HG02763 (cell line): ENCODE results near the gene FNDC3B.
"Not testable (repeated sequence)": the region's sequence is repeated elsewhere in the genome, so short reads cannot be mapped to it uniquely, and the experiment has no call there.

ENCODE experiments used
- ATAC-seq: cut with Tn5 transposase; IDR thresholded peaks from one replicate; pipeline ENCODE4 v1.9.1; 2021; ENCODE audit warnings: mild to moderate bottlenecking, moderate library complexity; ENCODE audit not compliant: unreplicated experiment

The FNDC3B gene

DNA sequence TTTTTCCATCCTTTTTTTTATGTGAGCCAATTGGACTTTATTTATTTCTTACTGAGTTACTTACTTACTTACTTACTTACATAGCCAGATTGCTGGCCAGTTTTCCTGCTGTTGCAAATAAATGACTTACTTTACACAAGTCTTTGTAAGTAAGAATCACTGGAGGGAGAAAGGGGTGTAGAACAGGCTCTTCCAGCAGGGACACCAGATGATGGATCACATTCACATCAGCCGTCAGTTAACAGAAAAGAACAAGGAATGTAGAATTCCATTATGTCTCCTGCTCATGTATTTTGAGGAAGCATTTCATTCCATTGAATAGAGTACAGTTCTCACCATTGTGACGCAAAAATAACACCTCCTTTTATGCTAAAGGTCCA is 188.6 kb downstream of the FNDC3B start:
- no peak for ATAC-seq

DNA sequence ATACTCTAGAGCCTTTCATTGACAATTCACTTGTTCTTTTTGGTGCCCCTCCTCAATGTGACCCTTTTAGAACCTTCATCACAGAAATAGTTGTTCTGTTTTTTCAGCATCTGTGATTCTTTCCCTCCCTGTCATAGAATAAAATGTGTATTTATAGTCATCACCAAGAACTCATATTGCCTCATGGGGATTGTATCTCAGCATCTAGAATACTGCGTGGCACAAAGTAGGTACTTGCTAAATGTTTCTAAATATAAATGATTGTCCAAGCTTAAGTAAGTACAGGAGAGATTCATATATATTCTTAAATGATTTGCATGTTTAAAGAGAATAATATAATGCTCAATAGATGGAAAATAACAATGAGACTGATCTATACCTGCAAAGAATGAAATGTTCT is 190.1 kb downstream of the FNDC3B start:
- no peak for ATAC-seq

DNA sequence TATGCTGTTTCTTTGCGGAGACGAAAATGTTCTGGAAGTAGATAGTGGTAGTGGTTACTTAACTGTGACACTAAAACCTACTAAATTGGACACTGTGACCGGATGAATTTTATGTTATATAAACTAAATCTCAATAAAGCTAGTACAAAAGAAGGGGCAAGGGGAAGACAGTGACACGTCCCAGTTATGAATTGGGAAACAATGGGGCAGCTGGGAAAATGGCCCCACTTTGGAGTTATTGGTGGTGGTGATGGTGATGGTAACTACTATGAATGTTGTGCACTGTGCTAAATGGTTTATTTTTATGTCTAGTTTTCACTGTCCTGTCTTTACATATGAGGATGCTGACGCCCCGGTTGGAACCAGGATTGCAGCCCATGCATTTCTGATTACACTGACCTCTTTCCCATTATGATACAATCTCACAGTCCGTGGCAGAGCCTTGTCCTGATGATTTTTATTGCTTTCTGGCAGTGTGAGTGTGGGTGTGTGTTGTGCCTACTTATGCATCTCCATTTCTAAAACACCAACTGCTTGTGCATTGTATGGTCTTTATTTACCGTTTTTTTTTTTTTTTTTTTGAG is 192.0 kb downstream of the FNDC3B start:
- no peak for ATAC-seq

DNA sequence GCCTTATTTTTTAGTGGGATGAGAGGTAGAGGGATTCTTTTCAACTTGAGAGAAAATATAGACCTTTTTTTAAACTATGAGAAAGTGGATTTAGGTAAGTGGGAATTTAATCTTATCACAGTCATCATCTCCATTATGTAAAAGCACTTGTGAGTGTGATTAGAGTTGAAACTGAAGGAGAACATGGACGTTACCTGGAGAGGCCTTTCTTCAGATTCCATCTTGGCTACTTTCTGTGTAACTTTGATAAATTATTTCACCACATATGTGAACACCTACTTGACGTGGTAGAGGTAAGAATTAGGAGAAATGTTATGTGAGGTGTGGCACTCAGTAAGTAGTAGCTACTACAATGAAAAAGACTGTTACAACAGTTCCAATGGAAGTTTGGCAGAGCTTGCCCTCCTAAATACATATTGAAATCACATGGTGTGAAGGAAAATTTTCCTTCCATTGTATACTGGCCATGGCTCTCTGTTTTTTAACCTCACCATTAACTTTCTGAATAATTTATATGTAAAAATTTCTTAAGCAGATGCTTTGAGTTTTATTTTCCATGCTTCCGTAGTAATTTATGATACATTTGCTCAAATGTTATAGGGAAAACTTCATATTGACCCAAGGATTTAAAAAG is 193.3 kb downstream of the FNDC3B start:
- no peak for ATAC-seq

DNA sequence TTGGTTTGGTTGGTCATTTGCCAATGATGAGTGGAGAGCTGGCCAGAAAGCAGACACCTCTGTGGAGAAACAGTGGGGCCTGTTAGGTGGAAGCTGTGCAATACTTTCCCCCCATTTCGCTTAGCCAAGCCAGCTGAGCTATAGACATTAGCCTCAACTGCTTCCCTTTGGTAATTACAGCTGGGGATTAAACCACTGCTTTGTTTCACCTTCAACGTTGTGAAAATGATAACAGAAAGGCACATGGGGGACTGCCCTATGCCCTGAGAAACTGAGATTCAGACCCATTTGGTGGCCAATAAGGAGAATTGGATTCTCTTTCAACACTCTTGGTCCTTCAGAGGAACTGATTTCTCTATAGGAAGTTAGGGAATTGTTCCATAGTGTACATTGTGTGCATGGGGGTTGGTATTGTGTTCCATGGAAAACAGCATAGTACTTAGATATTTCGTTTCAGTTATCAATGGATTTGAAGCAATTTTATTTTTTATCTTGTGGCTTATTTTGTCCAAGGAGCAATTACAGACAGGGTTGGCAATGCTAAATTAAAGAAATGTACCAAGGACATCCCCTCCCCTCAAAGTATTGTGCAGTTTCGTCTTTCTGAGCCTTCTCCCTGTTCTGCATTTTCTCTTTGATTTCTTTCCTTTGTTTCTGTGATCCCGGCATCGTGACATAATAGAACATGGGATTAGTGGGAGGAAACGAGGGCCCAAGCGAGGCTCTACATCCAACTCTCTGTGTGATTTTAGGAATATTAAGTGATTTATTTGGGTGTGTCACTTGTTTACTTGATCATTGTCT is 194.3 kb downstream of the FNDC3B start:
- ATAC-seq, result no peak

DNA sequence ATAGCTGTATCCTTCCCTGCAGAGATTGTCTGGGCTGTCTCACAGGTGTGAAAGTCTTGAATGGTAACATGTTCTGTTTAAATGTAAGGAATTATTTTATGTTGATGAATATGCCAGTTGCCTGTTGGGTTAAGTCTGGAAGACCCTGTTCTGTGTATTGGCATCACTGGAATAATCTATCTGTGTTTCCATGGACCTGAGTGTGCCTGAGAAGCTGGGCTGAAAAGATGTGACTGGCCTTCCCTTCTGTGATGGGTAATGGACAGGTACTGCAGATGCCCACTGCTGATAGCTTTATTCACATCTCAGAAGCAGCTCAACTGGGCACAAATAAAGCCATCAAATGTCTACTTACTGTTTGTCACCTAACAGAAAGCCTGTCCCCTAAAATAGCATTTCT is 196.3 kb downstream of the FNDC3B start:
- no peak for ATAC-seq

DNA sequence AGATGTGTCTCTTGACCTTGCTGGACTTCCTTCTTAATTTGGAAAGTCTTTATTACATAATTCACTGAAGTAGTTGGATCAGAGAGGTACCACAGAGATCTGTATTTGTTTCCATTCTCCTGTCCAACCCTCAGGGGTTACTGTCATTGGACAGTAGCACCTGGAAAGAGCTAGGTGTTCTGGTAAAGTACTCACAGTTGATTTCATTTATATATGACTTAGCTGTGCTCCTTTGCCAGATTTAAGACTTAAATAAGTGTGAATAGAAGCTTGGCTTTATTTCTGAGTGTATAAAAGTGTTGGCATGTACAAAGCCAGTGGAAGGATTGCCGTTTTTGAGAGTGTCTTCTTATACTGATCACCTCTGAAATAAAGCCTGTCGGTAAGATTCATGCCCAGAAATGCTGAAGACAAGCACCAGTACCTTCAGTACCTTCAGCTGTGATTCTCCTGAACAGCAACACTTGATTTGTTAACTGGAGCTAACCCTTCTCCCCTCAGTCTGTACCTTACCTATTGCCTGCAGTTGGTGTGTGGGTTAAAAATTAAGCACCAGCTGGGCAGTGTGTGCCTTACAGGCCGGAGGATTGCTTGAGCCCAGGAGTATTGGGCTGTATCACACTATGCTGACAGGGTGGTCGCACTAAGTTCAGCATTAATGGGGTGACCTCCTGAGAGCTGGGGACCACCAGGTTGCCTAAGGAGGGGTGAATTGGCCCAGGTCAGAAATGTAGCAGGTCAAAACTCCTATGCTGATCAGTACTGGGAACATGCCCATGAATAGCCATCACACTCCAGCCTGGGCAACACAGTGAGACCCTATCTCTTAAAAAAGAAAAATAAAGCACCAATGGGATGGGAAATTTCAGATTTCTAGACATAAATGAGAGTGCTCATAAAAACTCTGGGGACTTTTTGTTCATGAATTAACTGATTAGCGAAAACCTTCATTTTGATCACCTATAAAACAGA is 197.7 kb downstream of the FNDC3B start:
- no peak for ATAC-seq

DNA sequence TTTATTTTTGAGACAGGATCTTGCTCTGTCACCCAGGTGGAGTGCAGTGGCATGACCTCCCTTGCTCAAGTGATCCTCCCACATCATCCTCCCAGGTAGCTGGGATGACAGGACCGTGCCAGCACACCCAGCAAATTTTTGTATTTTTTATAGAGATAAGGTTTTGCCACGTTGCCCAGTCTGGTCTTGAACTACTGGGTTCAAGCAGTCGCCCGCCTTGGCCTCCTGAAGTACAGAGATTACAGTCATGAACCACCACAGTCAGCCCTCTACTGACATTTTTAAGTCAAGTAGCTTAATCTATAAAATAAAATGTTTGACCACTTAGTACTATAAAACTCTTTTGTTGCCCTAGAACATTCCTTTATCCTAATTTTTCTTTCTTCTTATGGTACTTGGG is 198.8 kb downstream of the FNDC3B start:
- ATAC-seq, result no peak

DNA sequence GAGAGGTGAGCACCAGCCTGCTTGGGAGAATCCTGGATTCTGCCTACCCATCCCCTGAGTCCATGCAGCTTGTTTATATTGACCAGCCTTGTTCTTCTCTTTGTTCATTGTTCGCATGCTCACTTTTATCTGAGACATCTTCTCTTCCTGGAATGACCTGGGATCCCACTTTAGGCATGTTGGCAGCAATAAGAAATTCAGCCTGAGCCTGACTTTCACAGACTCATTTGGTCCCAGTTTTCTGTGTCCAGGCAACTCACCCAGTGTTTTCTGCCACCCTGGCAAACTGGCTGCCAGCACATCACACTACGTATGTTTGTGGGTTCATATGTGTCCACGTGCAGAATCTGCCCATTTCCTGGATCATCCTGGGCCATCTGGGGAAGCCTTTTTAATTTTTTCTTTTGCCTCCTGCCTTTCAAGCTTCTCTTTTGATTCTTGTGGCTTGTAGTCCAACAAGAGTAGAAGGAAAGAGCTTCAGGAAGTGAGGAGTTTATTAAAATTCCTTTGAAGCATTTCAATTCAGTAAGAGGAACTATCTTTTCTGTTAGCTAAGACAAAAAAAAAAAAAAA is 199.9 kb downstream of the FNDC3B start:
- no peak for ATAC-seq

DNA sequence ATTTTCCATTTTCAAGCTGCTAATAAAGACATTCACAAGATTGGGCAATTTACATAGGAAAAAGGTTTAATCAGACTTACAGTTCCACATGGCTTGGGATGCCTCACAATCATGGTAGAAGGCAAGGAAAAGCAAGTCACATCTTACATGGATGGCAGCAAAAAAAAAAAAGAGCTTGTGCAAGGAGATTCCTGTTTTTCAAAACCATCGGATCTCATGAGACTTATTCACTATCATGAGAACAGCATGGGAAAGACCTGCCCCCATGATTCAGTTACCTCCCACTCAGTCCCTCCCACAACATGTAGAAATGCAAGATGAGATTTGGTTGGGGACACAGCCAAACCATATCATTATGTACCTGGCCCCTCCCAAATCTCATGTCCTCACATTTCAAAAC is 202.0 kb downstream of the FNDC3B start:
- no peak for ATAC-seq

DNA sequence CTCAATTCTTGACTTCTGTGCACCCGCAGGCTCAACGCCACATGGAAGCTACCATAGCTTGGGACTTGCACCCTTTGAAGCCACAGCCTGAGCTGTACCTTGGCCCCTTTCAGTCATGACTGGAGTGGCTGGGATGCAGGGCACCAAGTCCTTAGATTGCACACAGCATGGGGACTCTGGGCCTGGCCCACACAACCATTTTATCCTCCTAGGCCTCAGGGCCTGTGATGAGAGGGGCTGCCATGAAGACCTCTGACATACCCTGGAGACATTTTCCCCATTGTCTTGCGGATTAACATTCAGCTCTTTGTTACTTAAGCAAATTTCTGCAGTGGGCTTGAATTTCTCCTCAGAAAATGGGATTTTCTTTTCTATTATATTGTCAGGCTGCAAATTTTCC is 203.1 kb downstream of the FNDC3B start:
- not testable (repeated sequence) for ATAC-seq

DNA sequence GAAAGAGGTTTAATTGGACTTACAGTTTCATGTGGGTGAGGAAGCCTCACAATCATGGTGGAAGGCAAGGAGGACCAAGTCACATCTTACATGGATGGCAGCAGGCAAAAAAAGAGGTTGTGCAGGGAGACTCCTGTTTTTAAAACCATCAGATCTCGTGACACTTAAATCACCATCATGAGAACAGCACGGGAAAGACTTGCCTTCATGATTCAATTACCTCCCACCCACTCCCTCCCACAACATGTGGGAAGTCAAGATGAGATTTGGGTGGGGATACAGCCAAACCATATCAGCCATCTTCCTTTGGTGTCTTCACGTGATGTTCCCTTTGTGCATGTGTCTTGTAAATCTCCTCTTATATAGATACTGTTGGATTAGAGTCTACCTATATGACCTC is 204.0 kb downstream of the FNDC3B start:
- not testable (repeated sequence) for ATAC-seq

DNA sequence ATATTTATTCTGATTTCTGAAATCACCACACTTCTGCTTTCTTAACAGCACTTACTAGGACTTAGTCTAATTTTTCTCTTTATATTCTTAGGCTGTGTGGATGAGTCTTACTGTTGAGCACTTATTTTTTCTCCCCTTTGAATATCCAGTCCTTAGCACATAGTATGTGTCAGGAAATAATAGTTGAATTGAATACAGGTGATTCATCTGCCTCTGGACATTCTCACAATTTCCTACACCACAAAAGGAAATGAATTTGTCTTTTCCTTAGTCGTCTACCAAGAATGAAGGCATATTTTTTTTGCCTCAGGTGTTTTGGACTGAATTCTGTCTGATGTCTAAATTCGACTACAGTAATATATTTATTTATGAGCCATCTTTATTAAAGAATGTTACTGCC is 204.6 kb downstream of the FNDC3B start:
- ATAC-seq, result no peak

DNA sequence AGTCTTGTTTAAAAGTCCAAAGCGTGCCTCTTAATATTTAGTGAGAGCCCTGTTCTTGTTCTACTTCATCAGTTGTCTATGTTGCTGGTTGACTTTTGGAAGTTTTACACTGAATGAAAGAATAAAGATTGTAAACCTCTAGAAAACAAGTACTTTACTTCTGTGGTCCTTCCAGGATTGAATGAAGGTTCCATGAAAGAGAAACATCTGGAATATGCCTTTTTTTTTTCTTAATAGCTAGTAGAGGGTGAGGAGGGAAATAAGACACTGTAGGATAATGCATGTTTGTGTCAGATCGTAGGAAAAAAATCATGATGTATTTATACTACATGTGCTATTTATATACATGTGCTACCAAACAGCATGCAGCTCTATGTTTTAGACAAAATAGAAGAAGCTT is 205.9 kb downstream of the FNDC3B start:
- ATAC-seq, result no peak

DNA sequence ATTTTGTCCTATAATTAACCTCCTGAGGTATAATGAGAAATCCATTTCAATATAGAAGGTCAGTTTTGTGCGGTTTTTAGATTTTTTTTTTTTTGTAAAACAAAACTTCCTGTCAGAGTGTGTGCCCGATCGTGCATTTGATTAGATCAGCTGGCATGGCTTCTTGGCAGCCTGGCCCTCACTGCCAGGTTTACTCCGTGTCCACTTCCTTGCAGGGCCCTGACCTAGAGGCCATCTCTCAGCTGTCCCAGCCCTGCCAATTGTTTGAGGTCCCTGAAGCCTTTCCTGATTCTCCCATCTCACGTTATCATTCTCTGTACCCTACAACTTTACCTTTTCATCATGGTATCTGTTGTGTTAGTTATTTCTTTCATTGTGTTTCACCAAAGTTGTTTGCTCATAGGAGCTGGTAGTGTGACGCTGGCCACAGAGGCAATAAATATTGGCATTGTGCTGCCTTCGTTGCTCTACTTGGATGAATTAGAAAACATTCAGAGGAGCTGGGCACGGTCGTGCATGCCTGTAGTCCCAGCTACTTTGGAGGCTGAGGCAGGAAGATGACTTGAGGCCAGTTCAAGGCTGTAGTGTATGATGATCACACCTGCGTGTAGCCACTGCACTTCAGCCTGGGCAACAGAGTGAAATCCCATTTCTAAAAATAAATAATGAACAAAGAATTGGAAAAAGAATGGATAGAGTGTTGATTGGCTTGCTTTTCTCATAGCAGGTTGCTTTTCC is 206.9 kb downstream of the FNDC3B start:
- no peak for ATAC-seq

DNA sequence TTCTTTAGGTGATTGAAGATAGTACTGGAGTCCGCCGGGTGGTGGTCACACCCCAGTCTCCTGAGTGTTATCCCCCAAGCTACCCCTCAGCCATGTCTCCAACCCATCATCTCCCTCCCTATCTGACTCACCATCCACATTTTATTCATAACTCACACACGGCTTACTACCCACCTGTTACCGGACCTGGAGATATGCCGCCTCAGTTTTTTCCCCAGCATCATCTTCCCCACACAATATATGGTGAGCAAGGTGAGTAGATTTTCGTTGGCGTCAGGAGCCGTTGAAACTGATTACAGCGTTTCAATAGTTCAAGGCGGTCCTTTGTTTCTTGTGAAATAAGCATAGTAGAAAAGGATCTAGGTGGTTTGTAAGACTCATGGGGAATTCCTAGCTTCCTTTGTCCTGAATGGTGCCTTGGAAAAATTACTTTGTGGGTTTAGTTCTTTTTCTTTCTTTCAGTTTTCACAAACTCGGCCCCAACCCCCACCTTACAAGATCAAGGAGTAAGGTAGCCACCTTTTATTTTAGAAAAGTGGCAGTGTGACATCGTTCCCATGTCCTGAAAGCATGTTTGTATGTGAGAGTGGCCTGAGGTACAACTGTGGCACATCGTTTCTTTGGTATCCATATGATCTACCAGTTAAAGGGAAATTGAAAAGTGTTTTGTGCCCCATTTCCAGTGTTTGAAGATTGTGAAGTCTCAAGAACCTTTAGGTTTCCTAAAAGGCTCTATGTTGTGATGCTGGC is 208.3 kb downstream of the FNDC3B start:
- no peak for ATAC-seq

DNA sequence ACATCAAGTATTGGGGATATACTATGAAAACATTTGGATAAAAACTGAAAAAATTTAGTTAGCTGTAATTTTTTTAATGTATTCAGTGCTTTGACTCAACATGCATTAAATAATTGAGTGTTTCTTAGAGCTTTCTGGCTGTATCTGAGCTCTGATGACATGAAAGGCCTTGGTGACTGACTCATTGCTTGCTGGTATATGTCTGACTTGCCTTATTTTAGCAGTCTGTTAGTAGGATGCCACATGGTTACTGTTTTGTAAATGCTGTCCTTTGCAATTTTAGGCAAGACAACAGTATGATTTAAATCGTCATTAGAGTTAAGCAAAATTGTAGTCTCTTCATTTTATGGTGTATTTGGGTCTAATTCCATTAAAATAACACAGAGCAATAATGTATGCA is 209.7 kb downstream of the FNDC3B start:
- ATAC-seq, result no peak

DNA sequence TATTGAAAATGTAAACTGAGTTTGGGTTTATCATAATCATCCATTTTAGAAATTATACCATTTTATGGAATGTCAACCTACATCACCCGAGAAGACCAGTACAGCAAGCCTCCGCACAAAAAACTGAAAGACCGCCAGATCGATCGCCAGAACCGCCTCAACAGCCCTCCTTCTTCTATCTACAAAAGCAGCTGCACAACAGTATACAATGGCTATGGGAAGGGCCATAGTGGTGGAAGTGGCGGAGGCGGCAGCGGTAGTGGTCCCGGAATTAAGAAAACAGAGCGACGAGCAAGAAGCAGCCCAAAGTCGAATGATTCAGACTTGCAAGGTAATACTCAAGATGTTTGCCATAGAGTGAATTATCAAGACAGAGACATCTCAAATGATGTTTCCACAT is 211.8 kb downstream of the FNDC3B start:
- no peak for ATAC-seq

DNA sequence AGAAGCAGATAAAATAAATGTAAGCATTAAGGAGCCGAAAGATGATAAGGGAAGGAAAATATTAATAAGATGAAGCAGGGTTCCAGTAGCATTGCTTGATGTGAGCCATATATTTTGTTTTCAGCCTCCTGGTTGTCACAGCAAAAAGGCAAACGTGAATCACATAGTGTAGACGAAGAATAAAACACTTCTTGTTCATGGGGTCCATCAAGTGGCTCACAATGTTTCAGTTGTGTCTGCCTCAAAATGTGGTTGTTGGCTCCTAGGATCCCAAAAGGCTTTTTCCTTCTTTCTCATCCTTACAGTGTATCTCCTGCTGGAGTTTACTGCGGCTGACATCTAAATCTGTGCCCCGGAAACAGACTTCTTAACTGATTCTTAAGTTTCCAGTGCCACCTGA is 213.8 kb downstream of the FNDC3B start:
- ATAC-seq, result no peak
